HUDEP-2 (cell line): Measurements from ENCODE around the gene ZNF787.
A peak's percentile ranks its signal among the peaks of the same experiment; 100 is the strongest.

Experiments
- DNase-seq, 76 experiments: peaks; one replicate each; lab custom pipeline; 2025; ENCODE audit not compliant: unreplicated experiment in 76 of 76; lab: John Stamatoyannopoulos, UW

Gene ZNF787

GRCh38 chr19:56144831-56145230 is 23.7 kb upstream of the ZNF787 start:
- no peak for DNase-seq

- DNase-seq = peak in 31 of 76 experiments; percentile 6 to 62 (median 33)
These were observed 23.3 kb upstream of the ZNF787 start for GRCh38 chr19:56144376-56144775.

DNA sequence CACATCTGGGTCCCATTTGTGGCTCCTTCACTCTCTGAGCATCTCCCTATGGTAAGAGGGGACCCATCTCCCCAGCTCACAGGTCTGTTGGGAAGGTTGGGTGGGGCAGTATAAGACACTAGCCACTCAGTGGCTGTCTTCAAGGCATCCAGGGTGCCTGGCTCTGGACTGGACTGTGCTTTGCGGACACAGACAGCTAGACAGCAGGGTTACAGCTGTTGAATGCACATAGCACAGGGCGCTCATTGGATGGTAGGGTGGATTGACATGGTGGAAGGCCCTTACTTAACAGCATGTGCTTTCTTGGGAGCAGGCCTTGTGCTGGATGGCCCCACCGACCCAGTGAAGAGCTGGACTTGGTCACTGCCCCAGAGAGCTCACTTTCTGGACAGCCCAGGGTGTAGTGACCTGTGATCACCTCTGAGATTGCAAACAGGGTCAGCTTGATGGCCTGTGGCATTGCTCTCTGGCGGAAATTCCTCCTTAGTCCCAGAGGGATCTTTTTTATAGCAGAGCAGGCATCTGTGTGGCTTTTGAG is 21.9 kb upstream of the ZNF787 start:
- no peak for DNase-seq

DNA sequence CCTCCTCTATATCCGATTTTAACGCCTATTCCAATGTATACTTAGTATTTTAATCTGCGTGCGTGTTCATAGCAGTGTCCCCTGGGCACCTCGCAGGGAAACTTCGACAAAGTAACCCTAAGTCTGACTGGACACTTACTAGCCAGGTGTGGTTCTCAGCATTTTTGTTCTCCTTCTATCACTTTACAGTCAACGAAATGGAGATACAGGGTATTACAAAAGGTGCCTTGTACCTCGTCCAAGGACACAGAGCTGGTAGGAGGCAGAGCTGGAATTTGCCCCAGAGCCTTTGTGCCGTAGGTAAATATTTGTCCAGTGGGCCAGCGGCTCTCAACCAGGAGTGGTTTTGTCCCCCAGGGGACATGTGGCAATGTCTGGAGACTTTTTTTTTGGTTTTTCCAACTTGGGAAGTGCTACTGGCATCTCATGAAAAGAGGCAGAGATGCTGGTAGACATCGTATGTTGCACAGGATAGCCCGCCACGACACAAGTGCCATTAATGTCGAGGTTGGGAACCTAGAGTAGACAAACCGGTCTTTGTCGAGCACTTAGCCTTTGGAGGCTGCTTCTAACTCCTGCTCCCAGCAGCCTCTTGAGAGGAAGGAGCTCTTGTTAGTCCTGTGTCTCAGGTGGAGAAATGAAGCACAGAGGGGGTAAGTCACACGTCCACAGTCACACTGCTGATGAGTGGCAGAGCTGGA is 21.1 kb upstream of the ZNF787 start:
- no peak for DNase-seq

DNA sequence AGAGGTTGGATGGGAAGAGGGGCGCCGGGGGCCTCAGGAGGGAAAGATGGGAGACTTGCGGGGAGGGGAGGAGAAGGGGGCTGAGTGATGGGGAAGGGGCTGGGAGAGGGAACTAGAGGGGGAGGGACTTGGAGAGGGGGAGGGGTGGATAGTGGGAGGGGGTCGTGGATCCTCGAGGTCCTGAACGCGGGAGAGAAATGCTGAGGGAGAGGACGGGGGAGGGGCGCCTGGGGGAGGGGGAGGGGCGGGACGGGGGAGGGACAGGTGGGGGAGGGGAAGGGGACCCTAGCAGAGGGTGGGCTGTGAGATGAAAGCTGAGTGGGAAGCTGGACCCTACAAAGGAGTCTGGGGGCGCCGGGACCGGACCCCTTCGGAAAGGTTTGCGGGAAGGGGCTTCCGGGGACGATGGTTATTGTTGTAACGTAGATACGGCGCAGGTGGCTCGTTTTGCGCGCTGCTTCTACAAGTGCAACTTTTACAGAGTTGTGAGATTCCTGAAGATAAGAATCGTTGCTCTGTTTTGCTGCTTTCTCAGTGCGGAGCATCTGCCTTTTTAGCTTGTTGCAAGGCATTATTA is 20.4 kb upstream of the ZNF787 start:
- peak in 1 of 76 experiments; percentile 8 for DNase-seq

DNA sequence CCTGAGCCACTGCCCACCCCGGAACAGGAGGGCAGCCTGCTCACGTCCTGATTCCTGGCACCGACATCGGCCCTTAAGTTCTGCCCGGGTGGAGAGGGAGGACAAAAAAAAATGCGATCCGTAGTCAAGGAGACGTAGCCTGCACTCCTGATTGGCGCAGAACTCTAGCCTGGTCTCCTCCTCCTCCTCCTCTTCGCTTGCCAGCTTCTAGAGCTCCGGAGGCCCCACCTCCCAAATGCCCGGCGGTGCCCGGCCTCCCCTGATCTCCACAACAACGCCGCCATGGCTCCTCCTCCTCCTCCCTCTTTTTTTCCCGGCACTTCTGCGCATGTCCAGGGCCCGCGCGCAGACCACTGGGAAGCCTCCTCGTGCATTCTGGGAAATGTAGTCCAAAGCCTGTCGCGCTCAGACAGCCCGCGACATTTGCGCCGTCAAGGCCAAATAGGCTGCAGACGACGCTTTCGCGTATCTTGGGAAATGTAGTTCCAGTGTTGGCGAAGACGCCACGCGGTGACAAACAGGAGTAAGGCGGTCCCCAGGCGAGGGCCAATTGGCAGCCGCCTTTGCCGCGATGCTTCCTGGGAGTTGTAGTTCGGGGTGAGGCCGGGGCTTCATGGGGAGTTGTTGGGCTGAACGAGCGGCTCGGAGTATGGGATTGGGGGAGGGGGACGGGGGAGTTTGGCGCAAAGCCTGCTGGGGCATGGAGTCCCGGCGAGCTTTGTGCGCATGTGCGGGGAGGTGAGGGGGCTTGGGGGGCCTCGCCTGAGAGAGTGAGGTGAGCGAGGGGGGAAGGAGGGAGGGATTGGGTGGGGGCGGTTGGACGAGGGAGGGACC is 19.7 kb upstream of the ZNF787 start, which contains the start of gene ZNF444:
TSS of gene ZNF444 (plus strand) at position 705 of the 834 bp plus-strand sequence. CDS start 5,625 bp downstream, outside the sequence.
- DNase-seq = peak; percentile 79 to 100 (median 99)

GRCh38 chr19:56139847-56140582 is 18.9 kb upstream of the ZNF787 start:
- peak in 10 of 76 experiments; percentile 7 to 58 (median 38) for DNase-seq

DNA sequence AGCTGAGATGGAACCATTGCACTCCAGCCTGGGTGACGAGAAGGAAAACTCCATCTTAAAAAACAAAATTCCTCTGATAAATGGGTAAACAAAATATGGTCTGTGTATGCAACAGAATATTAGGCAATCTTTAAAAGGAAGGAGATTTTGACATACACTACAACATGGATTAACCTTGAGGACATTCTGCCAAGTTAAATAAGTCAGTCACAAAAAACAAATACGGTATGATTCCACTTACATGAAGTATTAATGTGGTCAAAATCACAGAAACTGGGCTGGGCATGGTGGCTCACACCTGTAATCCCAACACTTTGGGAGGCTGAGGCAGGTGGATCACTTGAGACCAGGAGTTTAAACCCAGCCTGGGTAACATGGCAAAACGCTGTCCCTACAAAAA is 17.0 kb upstream of the ZNF787 start:
- DNase-seq = no peak

DNA sequence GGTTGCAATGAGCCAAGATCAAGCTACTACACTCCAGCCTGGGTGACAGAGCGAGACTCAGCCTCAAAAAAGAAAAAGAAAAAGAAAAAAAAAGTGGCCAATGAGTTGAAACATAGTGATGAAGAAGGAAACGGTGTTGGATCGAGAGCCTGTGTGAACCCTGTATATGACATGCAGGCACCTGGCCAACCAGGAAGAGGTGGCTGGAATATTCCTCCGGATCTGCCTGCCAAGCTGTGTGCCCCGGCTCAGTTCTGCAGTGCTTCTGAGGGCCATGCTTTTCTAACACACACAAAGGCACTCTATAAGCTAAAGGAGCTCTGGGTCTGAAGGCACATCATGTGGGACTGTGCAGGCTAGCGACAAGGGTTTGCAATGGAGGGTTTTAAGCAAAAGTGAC is 16.3 kb upstream of the ZNF787 start:
- no peak for DNase-seq

DNA sequence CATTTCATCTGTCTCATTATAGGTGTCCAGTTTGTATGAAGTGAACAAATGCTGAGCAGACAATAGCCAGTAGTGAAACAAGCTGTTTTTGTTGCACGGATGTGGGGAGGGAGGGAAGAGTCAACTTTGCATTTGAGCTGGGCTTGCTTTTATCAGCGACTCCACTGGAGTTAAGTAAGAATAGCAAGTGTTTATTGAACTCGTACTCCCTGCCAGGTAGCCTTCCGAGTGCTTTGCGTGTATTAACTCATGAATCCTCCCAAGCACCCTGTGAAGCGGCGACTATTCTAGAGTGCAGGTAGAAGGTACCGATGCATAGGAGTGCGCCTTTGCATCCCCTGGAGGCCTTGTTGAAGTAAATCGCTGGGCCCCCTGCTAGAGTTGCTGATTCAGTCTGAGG is 15.3 kb upstream of the ZNF787 start:
- DNase-seq = no peak

DNA sequence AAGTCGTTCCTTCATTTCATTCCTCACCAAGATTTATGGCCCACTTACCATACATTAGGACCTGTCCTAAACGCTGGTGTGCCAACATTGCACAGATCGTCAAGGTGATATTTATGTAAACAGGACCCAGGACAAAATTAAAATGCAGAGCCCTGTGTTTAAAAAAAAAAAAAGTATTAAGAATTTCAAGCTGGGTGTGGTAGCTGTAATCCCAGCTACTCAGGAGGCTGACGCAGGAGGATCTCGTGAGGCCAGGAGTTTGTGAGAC is 13.5 kb upstream of the ZNF787 start:
- DNase-seq = no peak

DNA sequence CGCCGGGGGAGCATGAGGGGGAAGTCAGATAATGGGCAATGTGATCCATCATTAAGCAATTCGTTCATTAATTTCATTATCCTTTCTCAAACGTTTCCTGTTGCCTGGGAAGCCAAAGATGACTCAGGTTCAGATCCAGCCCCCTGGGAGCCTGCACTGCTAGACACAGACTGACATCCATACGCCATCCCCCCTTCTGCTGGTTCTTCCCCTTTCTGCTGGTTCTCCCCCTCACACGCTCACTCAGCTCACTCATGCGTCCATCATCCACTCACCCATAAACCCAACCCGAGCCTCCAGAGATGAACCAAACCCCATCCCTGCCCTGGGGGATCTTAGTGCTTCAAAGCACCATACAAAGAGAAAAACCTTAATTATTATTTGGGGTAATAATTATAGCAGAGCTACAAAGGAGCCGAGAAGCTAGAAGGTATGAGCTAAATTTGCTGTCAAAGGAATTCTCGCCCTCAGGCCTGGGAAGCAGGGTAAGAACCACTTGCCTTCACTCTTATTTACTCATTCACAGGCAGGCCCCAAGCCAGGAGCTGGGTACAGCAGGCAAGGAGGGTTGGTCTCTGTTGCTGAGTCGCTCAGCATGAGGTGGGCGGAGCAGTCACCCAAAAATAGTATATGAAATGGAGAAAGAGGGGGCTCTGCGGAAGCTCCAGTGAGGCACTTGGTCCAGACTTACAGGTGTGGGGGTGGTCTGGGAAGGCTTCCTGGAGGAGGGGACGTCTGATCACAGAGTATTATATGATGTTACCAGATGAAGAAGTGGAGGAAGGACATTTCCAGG is 13.0 kb upstream of the ZNF787 start:
- peak in 14 of 76 experiments; percentile 10 to 40 (median 20) for DNase-seq

- no peak for DNase-seq
These were observed 11.3 kb upstream of the ZNF787 start for GRCh38 chr19:56132316-56132822.

- DNase-seq = no peak
These were observed 10.6 kb upstream of the ZNF787 start for GRCh38 chr19:56131651-56132050.

DNA sequence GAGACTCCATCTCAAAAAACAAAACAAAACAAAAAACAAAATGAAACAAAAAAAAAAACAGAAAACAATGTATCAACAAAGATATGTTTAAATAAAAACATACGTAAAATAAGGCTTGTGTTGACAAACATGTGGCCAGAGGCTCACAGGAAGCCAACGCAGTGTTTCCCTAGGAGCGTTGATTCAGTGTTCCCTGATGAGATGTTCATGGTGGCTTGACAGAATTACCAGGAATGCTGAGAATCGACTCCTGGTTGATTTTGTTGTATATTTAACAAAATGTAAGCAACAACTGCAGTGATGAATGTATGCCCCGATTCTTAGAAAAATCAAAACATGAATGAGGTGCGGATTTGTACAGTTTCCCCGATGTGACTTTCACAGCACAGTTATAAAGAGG is 8.9 kb upstream of the ZNF787 start:
- no peak for DNase-seq

DNA sequence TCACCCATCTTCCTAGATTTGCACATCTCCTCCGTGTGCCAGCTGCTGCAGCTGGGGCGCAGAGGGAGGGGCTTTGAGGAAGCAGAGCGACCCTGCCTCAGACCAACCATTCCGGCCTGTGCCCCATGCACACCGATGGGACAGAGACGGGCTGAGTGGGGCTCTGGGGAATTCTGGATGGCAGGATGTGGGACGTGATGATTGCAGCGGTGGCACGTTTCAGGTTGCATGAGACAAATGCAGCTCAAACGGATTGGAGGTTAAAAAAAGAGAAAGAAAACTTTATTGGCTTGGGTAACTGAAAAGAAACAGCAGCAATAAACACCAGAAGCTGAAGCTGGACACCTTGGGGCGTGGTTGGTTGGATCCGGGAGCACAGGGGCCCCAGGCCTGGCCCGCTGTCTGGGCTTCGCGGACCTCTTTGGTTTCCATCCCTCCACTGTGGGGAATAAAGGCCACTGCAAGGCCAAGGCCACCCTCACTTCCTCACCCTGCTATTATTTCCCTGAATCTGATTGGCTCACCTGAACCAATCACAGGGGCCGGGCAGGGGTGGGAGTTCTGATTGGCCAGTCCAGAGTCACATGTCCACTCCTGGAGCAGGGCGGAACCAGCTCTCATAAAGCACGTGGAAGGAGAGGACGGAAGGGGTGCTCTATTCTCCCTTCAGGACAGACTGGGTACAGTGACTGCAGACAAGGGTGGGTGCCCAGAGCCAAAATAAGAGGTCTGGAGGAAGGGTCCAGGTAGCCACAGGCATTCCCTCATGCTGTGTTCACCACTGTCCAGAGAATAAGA is 6.1 kb upstream of the ZNF787 start:
- peak in 1 of 76 experiments; percentile 12 for DNase-seq

- peak in 73 of 76 experiments; percentile 42 to 90 (median 77) for DNase-seq
These were observed 4.9 kb upstream of the ZNF787 start for GRCh38 chr19:56125806-56126590.

GRCh38 chr19:56124578-56124977 is 3.5 kb upstream of the ZNF787 start:
- no peak for DNase-seq
